Muscle layer of colon (tissue), 2 donors: Measurements from ENCODE around the gene USP12.
"Not testable (repeated sequence)": the region's sequence is repeated elsewhere in the genome, so short reads cannot be mapped to it uniquely, and the experiment has no call there.

Experiments
- H3K27ac ChIP-seq: one replicate; pipeline ENCODE4 v1.7.0; 2013; ENCODE audit warnings: low read depth, mild to moderate bottlenecking, low read length, moderate library complexity
- H3K27me3 ChIP-seq, 2 donors: one replicate each; pipeline ENCODE4 v1.7.0; 2013; ENCODE audit warnings: low read length in 2 of 2, mild to moderate bottlenecking in 2 of 2; ENCODE audit not compliant: insufficient read depth in 2 of 2, control insufficient read depth in 1 of 2
- H3K36me3 ChIP-seq: one replicate; pipeline ENCODE4 v1.7.0; 2013; ENCODE audit warnings: mild to moderate bottlenecking, low read length; ENCODE audit not compliant: insufficient read depth
- H3K4me1 ChIP-seq: one replicate; pipeline ENCODE4 v1.7.0; 2013; ENCODE audit warnings: mild to moderate bottlenecking, low read length; ENCODE audit not compliant: insufficient read depth
- H3K4me3 ChIP-seq, 2 donors: one replicate each; pipeline ENCODE4 v1.7.0; 2013; ENCODE audit warnings: low read length in 2 of 2, low read depth in 1 of 2, mild to moderate bottlenecking in 1 of 2, moderate library complexity in 1 of 2
- H3K9ac ChIP-seq: one replicate; pipeline ENCODE4 v1.7.0; 2013; ENCODE audit warnings: low read length
- H3K9me3 ChIP-seq: one replicate; pipeline ENCODE4 v1.7.0; 2013; ENCODE audit warnings: mild to moderate bottlenecking, low read length
- donor health status: abdominal sarcoma.
- donor health status: Adenocarcinoma of cecum.

USP12 gene

GRCh38 chr13:27199696-27200095, 28.1 kb upstream of the USP12 start:
- Histone ChIP-seq H3K9ac (no peak overlapping the region), H3K27me3 (no peaks in the 10 kb centered on the region), H3K9me3 (no peaks in the 10 kb centered on the region), H3K4me3 (no peak overlapping the region), H3K27ac (no peak overlapping the region), H3K36me3 (no peaks in the 10 kb centered on the region), H3K4me1 (no peaks in the 10 kb centered on the region)

GRCh38 chr13:27199211-27199610, 27.6 kb upstream of the USP12 start:
- Histone ChIP-seq H3K36me3 (no peaks in the 10 kb centered on the region), H3K4me3 (no peak overlapping the region), H3K27me3 (no peaks in the 10 kb centered on the region), H3K27ac (no peak overlapping the region), H3K9me3 (no peaks in the 10 kb centered on the region), H3K9ac (no peak overlapping the region), H3K4me1 (no peaks in the 10 kb centered on the region)

DNA sequence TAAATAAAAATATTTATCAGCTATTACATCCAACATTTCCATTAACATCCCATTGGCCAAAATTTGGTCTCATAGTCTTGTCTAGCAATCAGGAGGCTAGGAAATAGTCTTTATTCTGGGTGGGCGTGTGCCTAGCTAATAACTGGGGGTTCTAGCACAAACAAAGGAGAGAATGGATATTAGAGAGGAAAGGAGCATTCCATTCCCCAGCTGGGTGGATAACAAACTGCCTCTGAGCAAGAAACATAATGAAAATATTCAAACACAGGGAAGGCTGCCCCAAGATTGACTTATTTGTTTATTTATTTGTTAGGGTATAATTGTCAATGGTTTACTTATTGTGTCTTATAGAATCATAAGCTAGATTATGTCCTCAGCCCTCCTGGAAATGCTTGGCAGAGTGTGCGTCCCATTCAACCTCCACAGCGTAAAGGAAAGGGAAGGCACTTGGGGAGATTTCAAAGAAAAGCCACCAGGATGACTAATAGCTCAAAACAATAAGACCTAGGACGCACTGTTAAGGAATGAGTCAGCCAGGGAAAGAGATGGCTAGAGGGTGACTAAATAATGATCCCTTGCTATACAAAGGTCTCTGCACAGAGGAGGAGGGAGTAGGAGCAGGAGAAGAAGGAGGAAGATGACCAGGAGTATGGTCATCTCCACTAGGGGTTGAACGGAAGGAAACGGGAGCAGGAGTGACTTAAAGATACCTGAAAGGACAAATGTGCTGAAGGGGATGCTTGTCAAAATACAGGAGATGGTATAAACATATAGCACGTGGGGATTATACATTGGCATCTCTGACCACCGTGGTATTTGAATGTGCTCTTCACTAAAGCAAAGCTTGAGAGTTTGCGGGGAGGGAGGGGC, 23.5 kb upstream of the USP12 start:
- Histone ChIP-seq H3K27ac (no peak overlapping the region), H3K9me3 (no peaks in the 10 kb centered on the region), H3K9ac (no peak overlapping the region), H3K27me3 (no peaks in the 10 kb centered on the region), H3K4me3 (no peak overlapping the region), H3K36me3 (no peaks in the 10 kb centered on the region), H3K4me1 (no peaks in the 10 kb centered on the region)

GRCh38 chr13:27194209-27194608, 22.6 kb upstream of the USP12 start:
- H3K4me1 ChIP-seq, result no peaks in the 10 kb centered on the region
- no peaks in the 10 kb centered on the region for H3K27me3 ChIP-seq
- no peaks in the 10 kb centered on the region for H3K9me3 ChIP-seq

GRCh38 chr13:27193496-27193895, 21.9 kb upstream of the USP12 start:
- no peak overlapping the region for H3K9ac ChIP-seq
- no peak overlapping the region for H3K4me3 ChIP-seq
- H3K27ac ChIP-seq, result no peak overlapping the region
- no peaks in the 10 kb centered on the region for H3K27me3 ChIP-seq
- H3K9me3 ChIP-seq, result no peaks in the 10 kb centered on the region
- no peaks in the 10 kb centered on the region for H3K4me1 ChIP-seq
- H3K36me3 ChIP-seq, result no peaks in the 10 kb centered on the region

More at GRCh38 chr13:27194209-27194608, 22.6 kb upstream of the USP12 start:
- no peak overlapping the region for H3K4me3 ChIP-seq
- no peaks in the 10 kb centered on the region for H3K36me3 ChIP-seq
- no peak overlapping the region for H3K9ac ChIP-seq
- H3K27ac ChIP-seq, result no peak overlapping the region

DNA sequence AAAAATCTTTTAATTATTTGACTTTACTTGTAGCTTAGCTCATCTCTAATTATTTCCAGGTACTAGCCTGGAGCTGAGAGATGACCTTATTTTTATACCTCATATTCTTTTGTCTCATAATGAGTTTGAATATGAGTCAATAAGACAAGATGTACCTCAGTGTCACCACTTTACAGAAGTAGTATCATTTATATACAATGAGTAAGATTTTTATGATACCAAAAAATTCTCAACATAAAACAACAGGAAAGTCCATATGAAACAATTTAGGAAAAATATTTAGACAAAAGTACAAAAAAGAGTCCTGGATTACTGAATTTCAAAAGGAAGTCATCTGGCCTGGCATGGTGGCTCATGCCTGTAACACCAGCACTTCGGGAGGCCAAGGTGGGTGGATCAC, 21.4 kb upstream of the USP12 start:
- Histone ChIP-seq H3K27me3 (no peaks in the 10 kb centered on the region), H3K9ac (no peak overlapping the region), H3K4me1 (no peaks in the 10 kb centered on the region), H3K27ac (no peak overlapping the region), H3K9me3 (no peaks in the 10 kb centered on the region), H3K36me3 (no peaks in the 10 kb centered on the region), H3K4me3 (no peak overlapping the region)

GRCh38 chr13:27192367-27192766, 20.8 kb upstream of the USP12 start:
- H3K27me3 ChIP-seq, H3K9ac ChIP-seq, H3K27ac ChIP-seq, H3K4me3 ChIP-seq, H3K4me1 ChIP-seq, H3K9me3 ChIP-seq, H3K36me3 ChIP-seq: not testable (repeated sequence)

GRCh38 chr13:27189192-27189591, 17.6 kb upstream of the USP12 start:
- Histone ChIP-seq H3K36me3 (no peaks in the 10 kb centered on the region), H3K4me3 (no peak overlapping the region), H3K4me1 (no peaks in the 10 kb centered on the region), H3K9ac (no peak overlapping the region), H3K27me3 (no peaks in the 10 kb centered on the region), H3K27ac (no peak overlapping the region), H3K9me3 (no peaks in the 10 kb centered on the region)

GRCh38 chr13:27188239-27188638, 16.6 kb upstream of the USP12 start:
- H3K27ac ChIP-seq, result no peak overlapping the region

GRCh38 chr13:27186295-27186694, 14.7 kb upstream of the USP12 start:
- H3K27ac ChIP-seq, result no peak overlapping the region
- no peaks in the 10 kb centered on the region for H3K4me1 ChIP-seq
- no peak overlapping the region for H3K4me3 ChIP-seq

More at GRCh38 chr13:27188239-27188638, 16.6 kb upstream of the USP12 start:
- Histone ChIP-seq H3K4me3 (no peak overlapping the region), H3K9ac (no peak overlapping the region), H3K9me3 (no peaks in the 10 kb centered on the region), H3K4me1 (no peaks in the 10 kb centered on the region), H3K36me3 (no peaks in the 10 kb centered on the region), H3K27me3 (no peaks in the 10 kb centered on the region)

GRCh38 chr13:27183561-27184147, 12.0 kb upstream of the USP12 start:
- Histone ChIP-seq H3K36me3 (no peaks in the 10 kb centered on the region), H3K27me3 (no peaks in the 10 kb centered on the region), H3K4me3 (no peak overlapping the region), H3K9me3 (no peaks in the 10 kb centered on the region), H3K27ac (no peak overlapping the region), H3K4me1 (no peaks in the 10 kb centered on the region), H3K9ac (no peak overlapping the region)

More at GRCh38 chr13:27186295-27186694, 14.7 kb upstream of the USP12 start:
- H3K27me3 ChIP-seq, result no peaks in the 10 kb centered on the region
- H3K9ac ChIP-seq, result no peak overlapping the region
- no peaks in the 10 kb centered on the region for H3K9me3 ChIP-seq
- no peaks in the 10 kb centered on the region for H3K36me3 ChIP-seq
